Uterus (tissue), 4 donors: Measurements from ENCODE around the gene CXCR5. TPM values are rescaled to one million over a fixed set of nuclear protein-coding genes. Genes with fewer than 3 reads are reported as not detected.

Experiments
- DNase-seq, 2 donors: peaks; one replicate each; pipeline ENCODE4 v3.0.0-alpha.2; 2019 to 2020
- H3K27ac ChIP-seq, 2 donors: fragments of 200-600 bp; sonication (generic); 1 replicate in 1 of 2; 2 replicates in 1 of 2; pipeline ENCODE4 v1.5.1; 2016 to 2018
- H3K27me3 ChIP-seq, 2 donors: fragments of 200-600 bp; sonication (generic); one replicate each; pipeline ENCODE4 v1.5.1; 2018 to 2019; ENCODE audit warnings: control low read depth in 1 of 2
- H3K36me3 ChIP-seq, 2 donors: fragments of 200-600 bp; sonication (generic); one replicate each; pipeline ENCODE4 v1.5.1; 2019; ENCODE audit warnings: control low read depth in 1 of 2
- H3K4me1 ChIP-seq, 2 donors: fragments of 200-600 bp; sonication (generic); one replicate each; pipeline ENCODE4 v1.5.1; 2018 to 2019; ENCODE audit warnings: control low read depth in 1 of 2
- H3K4me3 ChIP-seq, 2 donors: fragments of 200-600 bp; sonication (generic); 1 replicate in 1 of 2; 2 replicates in 1 of 2; pipeline ENCODE4 v1.5.1; 2018 to 2019; ENCODE audit warnings: mild to moderate bottlenecking in 1 of 2
- H3K9me3 ChIP-seq, 2 donors: fragments of 200-600 bp; sonication (generic); one replicate each; pipeline ENCODE4 v1.5.1; 2019; ENCODE audit warnings: control low read depth in 1 of 2
- CTCF ChIP-seq, 4 experiments: fragments of 200-600 bp in 2 of 4; fragments of 450-650 bp in 2 of 4; sonication (generic) in 2 of 4; IDR thresholded peaks; one replicate each; pipeline ENCODE4 v1.5.1; 2016 to 2019; ENCODE audit warnings: antibody characterized with exemption in 4 of 4, mild to moderate bottlenecking in 2 of 4, moderate library complexity in 1 of 4
- POLR2A ChIP-seq, 2 donors: fragments of 450-650 bp; IDR thresholded peaks; one replicate each; pipeline ENCODE4 v1.6.1; 2016; ENCODE audit warnings: antibody characterized with exemption in 2 of 2, mild to moderate bottlenecking in 1 of 2, moderate library complexity in 1 of 2
- intact Hi-C: fragments of 100-400 bp; cut with DNase I; formaldehyde crosslinking; loops from one replicate; pipeline ENCODE4 v1.15.1; 2023; ENCODE audit warnings: low total_unique reads
- total RNA-seq, 4 donors: library from RNA; depleted of rRNA in 3 of 4; stranded (reverse); fragments of >200 nt in 3 of 4; gene quantifications; one replicate each; pipeline versions ENCODE4 v1.1.0 to v1.2.4, GENCODE V29; 2014 to 2023
- donor health status: DM: yes; HTN: yes; CAD: no.

CXCR5 gene
- total RNA-seq, 4 donors from 2014 or later, result 0.14 TPM; not detected in 3

DNA sequence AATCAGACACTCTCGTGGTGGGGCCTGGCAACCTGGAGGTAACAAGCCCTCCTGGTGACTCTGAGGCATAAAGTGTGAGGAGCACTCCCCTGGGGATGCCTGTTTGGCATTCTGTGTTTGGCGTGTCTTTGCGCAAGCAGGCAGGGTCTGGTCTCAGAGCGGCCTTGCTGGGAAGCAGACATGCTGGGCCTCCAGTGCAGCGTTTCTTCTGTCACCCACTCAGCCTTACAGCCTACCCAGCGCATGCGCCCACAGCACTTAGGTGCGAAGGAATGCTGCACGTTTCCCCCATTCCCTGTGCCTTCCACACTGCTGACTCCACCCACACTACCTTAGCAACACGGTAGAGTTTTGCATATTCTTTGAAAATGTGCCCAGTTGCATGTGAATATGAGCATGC, 7.4 kb upstream of the CXCR5 start:
- no peaks in the 10 kb centered on the region for H3K9me3 ChIP-seq
- no peaks in the 10 kb centered on the region for H3K36me3 ChIP-seq
- TF ChIP-seq CTCF (IDR thresholded peaks at IDR 0.05), result no peak
- no peak for TF ChIP-seq POLR2A (IDR thresholded peaks at IDR 0.05)
- no peaks in the 10 kb centered on the region for H3K4me1 ChIP-seq
- no peak for DNase-seq
- H3K27ac ChIP-seq, result no peak overlapping the region
- no peaks in the 10 kb centered on the region for H3K27me3 ChIP-seq
- H3K4me3 ChIP-seq, result no peak overlapping the region
- intact Hi-C loops, result no loop called here

- no peak overlapping the region for H3K27ac ChIP-seq
- no peaks in the 10 kb centered on the region for H3K9me3 ChIP-seq
- intact Hi-C loops, result no loop called here
- no peaks in the 10 kb centered on the region for H3K27me3 ChIP-seq
- H3K4me3 ChIP-seq, result no peak overlapping the region
- no peaks in the 10 kb centered on the region for H3K4me1 ChIP-seq
- DNase-seq, result no peak
- no peak for TF ChIP-seq POLR2A (IDR thresholded peaks at IDR 0.05)
- TF ChIP-seq CTCF (IDR thresholded peaks at IDR 0.05), result no peak
- H3K36me3 ChIP-seq, result no peaks in the 10 kb centered on the region
Measured at GRCh38 chr11:118877487-118878162, 6.1 kb upstream of the CXCR5 start.

- TF ChIP-seq POLR2A (IDR thresholded peaks at IDR 0.05) (no peak), CTCF (IDR thresholded peaks at IDR 0.05) (no peak)
- Histone ChIP-seq H3K27ac (no peak overlapping the region), H3K4me3 (no peak overlapping the region), H3K9me3 (no peaks in the 10 kb centered on the region), H3K27me3 (no peaks in the 10 kb centered on the region), H3K4me1 (no peaks in the 10 kb centered on the region), H3K36me3 (no peaks in the 10 kb centered on the region)
- DNase-seq, result no peak
- intact Hi-C loops, result no loop called here
Measured at GRCh38 chr11:118878163-118878563, 5.5 kb upstream of the CXCR5 start.

DNA sequence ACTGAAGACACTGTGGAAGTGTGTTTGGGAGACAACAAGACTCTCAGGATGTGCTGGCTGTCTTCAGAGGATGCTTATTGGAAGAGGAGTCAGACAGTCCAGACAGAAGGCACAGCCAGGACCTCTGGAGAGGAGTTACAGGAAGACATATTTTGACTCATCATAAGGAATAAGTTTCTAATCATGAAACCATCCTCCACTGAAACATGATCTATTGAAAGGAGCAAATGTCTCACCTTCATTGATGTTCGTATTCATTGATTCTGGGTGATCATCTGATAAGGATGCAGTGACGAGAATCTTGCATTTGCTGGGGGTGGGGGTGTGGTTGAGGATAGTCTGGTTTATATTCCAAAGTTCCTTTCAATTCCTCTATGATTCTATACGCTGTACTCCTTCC, 2.5 kb upstream of the CXCR5 start:
- intact Hi-C loops, result no loop called here
- H3K9me3 ChIP-seq, result no peaks in the 10 kb centered on the region
- H3K4me1 ChIP-seq, result no peaks in the 10 kb centered on the region
- no peaks in the 10 kb centered on the region for H3K36me3 ChIP-seq
- TF ChIP-seq CTCF (IDR thresholded peaks at IDR 0.05) (no peak), POLR2A (IDR thresholded peaks at IDR 0.05) (no peak)
- no peaks in the 10 kb centered on the region for H3K27me3 ChIP-seq
- no peak for DNase-seq
- H3K4me3 ChIP-seq, result no peak overlapping the region
- no peak overlapping the region for H3K27ac ChIP-seq

DNA sequence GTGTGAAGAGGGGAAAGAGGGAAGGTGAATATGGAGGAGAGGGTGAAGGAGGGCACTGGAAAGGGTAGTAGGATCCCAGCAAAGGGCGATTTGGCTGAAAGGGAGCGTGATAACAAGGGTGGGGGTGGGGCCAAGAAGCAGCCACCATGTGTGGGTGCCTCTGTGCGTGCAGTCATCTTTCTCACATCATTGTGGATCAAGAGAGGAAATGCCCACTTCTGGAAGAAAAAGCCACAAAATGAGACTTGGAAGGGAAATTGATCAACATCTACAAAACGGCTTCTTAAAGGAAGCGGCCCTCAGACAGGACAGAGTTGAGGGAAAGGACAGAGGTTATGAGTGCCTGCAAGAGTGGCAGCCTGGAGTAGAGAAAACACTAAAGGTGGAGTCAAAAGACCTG, 1.2 kb upstream of the CXCR5 start:
- intact Hi-C loops, result no loop called here
- H3K27me3 ChIP-seq, result no peaks in the 10 kb centered on the region
- DNase-seq, result no peak
- no peak for TF ChIP-seq CTCF (IDR thresholded peaks at IDR 0.05)
- no peak for TF ChIP-seq POLR2A (IDR thresholded peaks at IDR 0.05)
- H3K9me3 ChIP-seq, result no peaks in the 10 kb centered on the region
- no peak overlapping the region for H3K27ac ChIP-seq
- peaks cover 0 to 2% of the 10 kb centered on the region in 2 donors for H3K4me1 ChIP-seq
- no peaks in the 10 kb centered on the region for H3K36me3 ChIP-seq
- no peak overlapping the region for H3K4me3 ChIP-seq
